ENCODE data around the gene CEBPA. TPM values are rescaled to one million over a fixed set of nuclear protein-coding genes. Genes with fewer than 3 reads are reported as not detected.

Gene CEBPA
- total RNA-seq, 2 donors from 2014 or later, result 1.8 to 2.1 TPM

GRCh38 chr19:33289261-33289660 is 13.1 kb downstream of the CEBPA start:
- H3K36me3 Mint-ChIP-seq (ENCODE audit: low read depth), result no peaks in the 10 kb centered on the region
- Histone ChIP-seq H3K27me3 (ENCODE audit: control insufficient read depth, insufficient read depth, low read length, poor library complexity, severe bottlenecking) (no peaks in the 10 kb centered on the region), H3K9me3 (ENCODE audit: control insufficient read depth, low read length) (peaks cover 12% of the 10 kb centered on the region), H3K36me3 (ENCODE audit: control insufficient read depth, insufficient read depth, low read length) (no peaks in the 10 kb centered on the region), H3K9ac (ENCODE audit: extremely low read depth, low read length, poor library complexity, severe bottlenecking) (no peak overlapping the region), H3K4me1 (ENCODE audit: control insufficient read depth, insufficient read depth, low read length) (peaks cover 10% of the 10 kb centered on the region), H3K4me3 (ENCODE audit: low read length) (no peak overlapping the region), H3K27ac (ENCODE audit: low read depth, low read length) (no peak overlapping the region)
- no peak for TF ChIP-seq CTCF (conservative IDR thresholded peaks at IDR 0.05)
- peaks cover 11% of the 10 kb centered on the region for H3K4me1 Mint-ChIP-seq
- H3K27ac Mint-ChIP-seq, result no peak overlapping the region
- peaks cover 7% of the 10 kb centered on the region for H3K9me3 Mint-ChIP-seq
- H3K4me3 Mint-ChIP-seq, result no peak overlapping the region
- H3K27me3 Mint-ChIP-seq (ENCODE audit: insufficient read depth), result peaks cover 8% of the 10 kb centered on the region
- no peak for DNase-seq

GRCh38 chr19:33288666-33289065 is 13.7 kb downstream of the CEBPA start:
- Mint-ChIP-seq H3K4me3 (no peak overlapping the region), H3K27me3 (ENCODE audit: insufficient read depth) (peaks cover 8% of the 10 kb centered on the region), H3K9me3 (peaks cover 7% of the 10 kb centered on the region), H3K4me1 (peaks cover 5% of the 10 kb centered on the region), H3K27ac (no peak overlapping the region), H3K36me3 (ENCODE audit: low read depth) (no peaks in the 10 kb centered on the region)
- H3K4me3 ChIP-seq (ENCODE audit: low read length), result no peak overlapping the region
- 57% methylated on average over 1 of the region's 1 CpG; no CpG with 5 or more reads in 1 of the 2 experiments for WGBS, 2 experiments (ENCODE audit: insufficient coverage in 1 of 2, insufficient read length in 1 of 2)
- H3K9me3 ChIP-seq (ENCODE audit: control insufficient read depth, low read length), result peaks cover 12% of the 10 kb centered on the region
- H3K27me3 ChIP-seq (ENCODE audit: control insufficient read depth, insufficient read depth, low read length, poor library complexity, severe bottlenecking), result no peaks in the 10 kb centered on the region
- no peak overlapping the region for H3K27ac ChIP-seq (ENCODE audit: low read depth, low read length)
- no peaks in the 10 kb centered on the region for H3K36me3 ChIP-seq (ENCODE audit: control insufficient read depth, insufficient read depth, low read length)
- DNase-seq, result no peak
- no peak overlapping the region for H3K9ac ChIP-seq (ENCODE audit: extremely low read depth, low read length, poor library complexity, severe bottlenecking)
- peaks cover 4% of the 10 kb centered on the region for H3K4me1 ChIP-seq (ENCODE audit: control insufficient read depth, insufficient read depth, low read length)
- TF ChIP-seq CTCF (conservative IDR thresholded peaks at IDR 0.05), result no peak

DNA sequence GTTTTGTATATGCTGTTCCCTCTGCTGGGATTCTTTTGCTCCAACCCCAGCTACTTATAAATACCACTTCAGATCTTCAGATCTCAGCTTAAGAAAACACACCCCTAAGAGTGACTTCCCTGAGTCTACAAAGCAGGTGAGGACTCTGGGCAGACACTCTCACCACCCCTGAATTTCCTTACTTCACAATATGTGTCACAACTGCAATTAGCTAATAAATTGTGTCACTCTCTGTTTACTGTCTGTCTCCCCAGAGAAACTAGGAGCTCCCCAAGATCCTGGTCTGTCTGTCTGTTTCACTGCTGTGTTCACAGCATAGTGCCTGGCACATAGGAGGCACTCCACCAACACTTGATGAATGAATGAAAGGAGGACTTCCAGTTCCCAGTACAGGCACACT is 14.4 kb downstream of the CEBPA start:
- Histone ChIP-seq H3K27me3 (ENCODE audit: control insufficient read depth, insufficient read depth, low read length, poor library complexity, severe bottlenecking) (no peaks in the 10 kb centered on the region), H3K9me3 (ENCODE audit: control insufficient read depth, low read length) (peaks cover 12% of the 10 kb centered on the region), H3K4me1 (ENCODE audit: control insufficient read depth, insufficient read depth, low read length) (no peaks in the 10 kb centered on the region), H3K36me3 (ENCODE audit: control insufficient read depth, insufficient read depth, low read length) (no peaks in the 10 kb centered on the region), H3K27ac (ENCODE audit: low read depth, low read length) (no peak overlapping the region), H3K4me3 (ENCODE audit: low read length) (no peak overlapping the region), H3K9ac (ENCODE audit: extremely low read depth, low read length, poor library complexity, severe bottlenecking) (no peak overlapping the region)
- no peak for DNase-seq
- H3K27ac Mint-ChIP-seq, result no peak overlapping the region
- no peak overlapping the region for H3K4me3 Mint-ChIP-seq
- peaks cover 8% of the 10 kb centered on the region for H3K27me3 Mint-ChIP-seq (ENCODE audit: insufficient read depth)
- TF ChIP-seq CTCF (conservative IDR thresholded peaks at IDR 0.05), result no peak
- H3K4me1 Mint-ChIP-seq, result no peaks in the 10 kb centered on the region
- H3K36me3 Mint-ChIP-seq (ENCODE audit: low read depth), result no peaks in the 10 kb centered on the region
- H3K9me3 Mint-ChIP-seq, result peaks cover 7% of the 10 kb centered on the region
